Duodenal mucosa (tissue), 2 donors: ENCODE measurements around the gene GPC2.
"Not testable (repeated sequence)": the region's sequence is repeated elsewhere in the genome, so short reads cannot be mapped to it uniquely, and the experiment has no call there.

Source experiments
- H3K27ac ChIP-seq: one replicate; pipeline ENCODE4 v1.7.0; 2013; ENCODE audit warnings: low read depth, low read length
- H3K27me3 ChIP-seq, 2 donors: one replicate each; pipeline ENCODE4 v1.7.0; 2013; ENCODE audit warnings: low read length in 2 of 2, control low read depth in 1 of 2; ENCODE audit not compliant: insufficient read depth in 2 of 2, control insufficient read depth in 1 of 2
- H3K36me3 ChIP-seq, 2 donors: one replicate each; pipeline ENCODE4 v1.7.0; 2013; ENCODE audit warnings: low read length in 2 of 2, control low read depth in 1 of 2; ENCODE audit not compliant: insufficient read depth in 2 of 2, control insufficient read depth in 1 of 2
- H3K4me1 ChIP-seq, 2 donors: one replicate each; pipeline ENCODE4 v1.7.0; 2013; ENCODE audit warnings: low read length in 2 of 2, control low read depth in 1 of 2; ENCODE audit not compliant: insufficient read depth in 2 of 2, control insufficient read depth in 1 of 2
- H3K4me3 ChIP-seq, 2 donors: one replicate each; pipeline ENCODE4 v1.7.0; 2013; ENCODE audit warnings: low read length in 2 of 2, low read depth in 1 of 2
- H3K9ac ChIP-seq, 2 donors: one replicate each; pipeline ENCODE4 v1.7.0; 2013; ENCODE audit warnings: low read length in 2 of 2, low read depth in 1 of 2
- H3K9me3 ChIP-seq, 2 donors: one replicate each; pipeline ENCODE4 v1.7.0; 2013; ENCODE audit warnings: low read length in 2 of 2, control low read depth in 1 of 2; ENCODE audit not compliant: control insufficient read depth in 1 of 2

GPC2 gene

GRCh38 chr7:100185726-100186125, 8.5 kb upstream of the GPC2 start:
- Histone ChIP-seq H3K9ac (no peak overlapping the region), H3K9me3 (no peaks in the 10 kb centered on the region), H3K27me3 (no peaks in the 10 kb centered on the region), H3K4me1 (no peaks in the 10 kb centered on the region), H3K4me3 (no peak overlapping the region), H3K36me3 (no peaks in the 10 kb centered on the region), H3K27ac (no peak overlapping the region)

GRCh38 chr7:100183090-100183489, 5.9 kb upstream of the GPC2 start:
- H3K27ac ChIP-seq, H3K36me3 ChIP-seq, H3K9me3 ChIP-seq, H3K4me1 ChIP-seq, H3K9ac ChIP-seq, H3K4me3 ChIP-seq, H3K27me3 ChIP-seq: not testable (repeated sequence)

GRCh38 chr7:100182616-100183015, 5.4 kb upstream of the GPC2 start:
- H3K27ac ChIP-seq, H3K4me1 ChIP-seq, H3K9ac ChIP-seq, H3K36me3 ChIP-seq, H3K9me3 ChIP-seq, H3K4me3 ChIP-seq, H3K27me3 ChIP-seq: not testable (repeated sequence)

- not testable (repeated sequence) for H3K4me1 ChIP-seq, H3K9me3 ChIP-seq, H3K27me3 ChIP-seq, H3K36me3 ChIP-seq, H3K9ac ChIP-seq, H3K4me3 ChIP-seq, H3K27ac ChIP-seq
These were observed 2.9 kb upstream of the GPC2 start for GRCh38 chr7:100180084-100180483.

- Histone ChIP-seq H3K9me3 (no peaks in the 10 kb centered on the region), H3K36me3 (no peaks in the 10 kb centered on the region), H3K27ac (no peak overlapping the region), H3K4me3 (peak overlapping the region; percentile 66 to 73), H3K4me1 (peaks cover 0 to 7% of the 10 kb centered on the region in 2 donors), H3K27me3 (peaks cover 0 to 4% of the 10 kb centered on the region in 2 donors), H3K9ac (no peak overlapping the region)
These were observed 811 bp downstream of the GPC2 start for GRCh38 chr7:100176096-100177044.

- Histone ChIP-seq H3K9me3 (no peaks in the 10 kb centered on the region), H3K4me3 (no peak overlapping the region), H3K27me3 (peaks cover 3 to 12% of the 10 kb centered on the region in 2 donors), H3K27ac (no peak overlapping the region), H3K4me1 (peaks cover 0 to 10% of the 10 kb centered on the region in 2 donors), H3K36me3 (no peaks in the 10 kb centered on the region), H3K9ac (no peak overlapping the region)
These were observed 1.8 kb downstream of the GPC2 start for GRCh38 chr7:100175296-100175935.

- Histone ChIP-seq H3K4me1 (peaks cover 0 to 10% of the 10 kb centered on the region in 2 donors), H3K36me3 (no peaks in the 10 kb centered on the region), H3K9me3 (no peaks in the 10 kb centered on the region), H3K27ac (no peak overlapping the region), H3K4me3 (no peak overlapping the region), H3K27me3 (peaks cover 3 to 17% of the 10 kb centered on the region in 2 donors), H3K9ac (no peak overlapping the region)
These were observed 2.6 kb downstream of the GPC2 start for GRCh38 chr7:100174582-100174981.

- Histone ChIP-seq H3K9ac (no peak overlapping the region), H3K36me3 (no peaks in the 10 kb centered on the region), H3K4me1 (peaks cover 0 to 14% of the 10 kb centered on the region in 2 donors), H3K9me3 (no peaks in the 10 kb centered on the region), H3K27me3 (peaks cover 3 to 17% of the 10 kb centered on the region in 2 donors), H3K4me3 (no peak overlapping the region), H3K27ac (no peak overlapping the region)
These were observed 3.2 kb downstream of the GPC2 start for GRCh38 chr7:100173806-100174495.

GRCh38 chr7:100171840-100172239, 5.3 kb downstream of the GPC2 start:
- H3K4me1 ChIP-seq: peaks cover 19 to 28% of the 10 kb centered on the region in 2 donors
- H3K27ac ChIP-seq: no peak overlapping the region
- no peaks in the 10 kb centered on the region for H3K9me3 ChIP-seq
- H3K27me3 ChIP-seq: peaks cover 3 to 17% of the 10 kb centered on the region in 2 donors
- peak overlapping the region in 1 of 2 donors; percentile 21 for H3K4me3 ChIP-seq
- no peak overlapping the region for H3K9ac ChIP-seq
- no peaks in the 10 kb centered on the region for H3K36me3 ChIP-seq
